ENCODE results near the gene CELSR1.

Gene CELSR1

GRCh38 chr22:46319319-46319718 is 218.1 kb downstream of the CELSR1 start:
- no peak for DNase-seq
- no peak overlapping the region for H3K27ac ChIP-seq (ENCODE audit: low read length)
- no peaks in the 10 kb centered on the region for H3K9me3 ChIP-seq (replicated peaks; ENCODE audit: insufficient read depth, low read length)
- no peak overlapping the region for H2AFZ ChIP-seq (ENCODE audit: low read length)
- no peak overlapping the region for H3K4me3 ChIP-seq (ENCODE audit: low read length)
- no peak overlapping the region for H3K4me2 ChIP-seq (ENCODE audit: low read depth, low read length)
- H4K20me1 ChIP-seq (ENCODE audit: insufficient read depth, low read length): no peaks in the 10 kb centered on the region
- no peak overlapping the region for H3K9ac ChIP-seq (ENCODE audit: low read length)
- H3K36me3 ChIP-seq (replicated peaks; ENCODE audit: insufficient read depth, low read length): 0 out of 2 replicates have a peak, but pooled peaks cover 3% of the 10 kb centered on the region
- H3K9me2 ChIP-seq (replicated peaks; ENCODE audit: insufficient read depth, low read length): no peaks in the 10 kb centered on the region
- H3K27me3 ChIP-seq (replicated peaks; ENCODE audit: insufficient read depth, low read length): no peaks in the 10 kb centered on the region
- H3K79me2 ChIP-seq (ENCODE audit: low read length): peaks cover 65% of the 10 kb centered on the region
- no peaks in the 10 kb centered on the region for H3K4me1 ChIP-seq (ENCODE audit: low read length)
- H3F3A ChIP-seq (ENCODE audit: insufficient read depth, low read length): no peaks in the 10 kb centered on the region
- TF ChIP-seq EZH2 (optimal IDR thresholded peaks at IDR 0.05; ENCODE audit: low read depth, low read length): no peak
- no peak for TF ChIP-seq EZH2phosphoT487 (IDR thresholded peaks at IDR 0.05; ENCODE audit: low read length)
- TF ChIP-seq CTCF (IDR thresholded peaks at IDR 0.05; ENCODE audit: low read length): no peak

GRCh38 chr22:46318576-46318975 is 218.8 kb downstream of the CELSR1 start:
- H2AFZ ChIP-seq (ENCODE audit: low read length): no peak overlapping the region
- no peaks in the 10 kb centered on the region for H3K4me1 ChIP-seq (ENCODE audit: low read length)
- no peaks in the 10 kb centered on the region for H3K9me3 ChIP-seq (replicated peaks; ENCODE audit: insufficient read depth, low read length)
- no peak overlapping the region for H3K9ac ChIP-seq (ENCODE audit: low read length)
- no peaks in the 10 kb centered on the region for H3K9me2 ChIP-seq (replicated peaks; ENCODE audit: insufficient read depth, low read length)
- peaks cover 70% of the 10 kb centered on the region for H3K79me2 ChIP-seq (ENCODE audit: low read length)
- H4K20me1 ChIP-seq (ENCODE audit: insufficient read depth, low read length): no peaks in the 10 kb centered on the region
- TF ChIP-seq CTCF (IDR thresholded peaks at IDR 0.05; ENCODE audit: low read length) (no peak), EZH2 (optimal IDR thresholded peaks at IDR 0.05; ENCODE audit: low read depth, low read length) (no peak), EZH2phosphoT487 (IDR thresholded peaks at IDR 0.05; ENCODE audit: low read length) (no peak)
- 0 out of 2 replicates have a peak, but pooled peaks cover 3% of the 10 kb centered on the region for H3K36me3 ChIP-seq (replicated peaks; ENCODE audit: insufficient read depth, low read length)
- H3K4me2 ChIP-seq (ENCODE audit: low read depth, low read length): no peak overlapping the region
- H3K27me3 ChIP-seq (replicated peaks; ENCODE audit: insufficient read depth, low read length): no peaks in the 10 kb centered on the region
- no peak for DNase-seq
- no peak overlapping the region for H3K4me3 ChIP-seq (ENCODE audit: low read length)
- H3K27ac ChIP-seq (ENCODE audit: low read length): no peak overlapping the region
- H3F3A ChIP-seq (ENCODE audit: insufficient read depth, low read length): no peaks in the 10 kb centered on the region

- Histone ChIP-seq H3K4me3 (ENCODE audit: low read length) (no peak overlapping the region), H3K27me3 (replicated peaks; ENCODE audit: insufficient read depth, low read length) (no peaks in the 10 kb centered on the region), H3K4me1 (ENCODE audit: low read length) (no peaks in the 10 kb centered on the region), H3K27ac (ENCODE audit: low read length) (no peak overlapping the region), H3K9ac (ENCODE audit: low read length) (no peak overlapping the region), H3K9me2 (replicated peaks; ENCODE audit: insufficient read depth, low read length) (no peaks in the 10 kb centered on the region), H3K9me3 (replicated peaks; ENCODE audit: insufficient read depth, low read length) (no peaks in the 10 kb centered on the region), H3K4me2 (ENCODE audit: low read depth, low read length) (no peak overlapping the region), H3F3A (ENCODE audit: insufficient read depth, low read length) (no peaks in the 10 kb centered on the region), H3K79me2 (ENCODE audit: low read length) (peaks cover 70% of the 10 kb centered on the region), H3K36me3 (replicated peaks; ENCODE audit: insufficient read depth, low read length) (0 out of 2 replicates have a peak, but pooled peaks cover 3% of the 10 kb centered on the region), H4K20me1 (ENCODE audit: insufficient read depth, low read length) (no peaks in the 10 kb centered on the region), H2AFZ (ENCODE audit: low read length) (no peak overlapping the region)
- TF ChIP-seq EZH2 (optimal IDR thresholded peaks at IDR 0.05; ENCODE audit: low read depth, low read length): no peak
- TF ChIP-seq CTCF (IDR thresholded peaks at IDR 0.05; ENCODE audit: low read length): no peak
- no peak for TF ChIP-seq EZH2phosphoT487 (IDR thresholded peaks at IDR 0.05; ENCODE audit: low read length)
- no peak for DNase-seq
Measured at GRCh38 chr22:46317646-46318045, 219.8 kb downstream of the CELSR1 start.
